VCaP (cell line): ENCODE measurements around the gene NEGR1.

ENCODE experiments used
- H3K27ac ChIP-seq: fragments of 450-650 bp; 2 replicates; pipeline ENCODE4 v1.5.1; 2017
- TF ChIP-seq, protein P1 (sequence below): fragments of 450-650 bp; conservative IDR thresholded peaks from 2 replicates; pipeline ENCODE4 v1.5.1; 2017; ENCODE audit warnings: mild to moderate bottlenecking, moderate library complexity

Gene NEGR1

GRCh38 chr1:71647513-71648300 is 634.6 kb downstream of the NEGR1 start:
- peak overlapping the region; percentile 18; the same call in 1 of the 2 replicates for H3K27ac ChIP-seq
- TF ChIP-seq, protein P1, sequence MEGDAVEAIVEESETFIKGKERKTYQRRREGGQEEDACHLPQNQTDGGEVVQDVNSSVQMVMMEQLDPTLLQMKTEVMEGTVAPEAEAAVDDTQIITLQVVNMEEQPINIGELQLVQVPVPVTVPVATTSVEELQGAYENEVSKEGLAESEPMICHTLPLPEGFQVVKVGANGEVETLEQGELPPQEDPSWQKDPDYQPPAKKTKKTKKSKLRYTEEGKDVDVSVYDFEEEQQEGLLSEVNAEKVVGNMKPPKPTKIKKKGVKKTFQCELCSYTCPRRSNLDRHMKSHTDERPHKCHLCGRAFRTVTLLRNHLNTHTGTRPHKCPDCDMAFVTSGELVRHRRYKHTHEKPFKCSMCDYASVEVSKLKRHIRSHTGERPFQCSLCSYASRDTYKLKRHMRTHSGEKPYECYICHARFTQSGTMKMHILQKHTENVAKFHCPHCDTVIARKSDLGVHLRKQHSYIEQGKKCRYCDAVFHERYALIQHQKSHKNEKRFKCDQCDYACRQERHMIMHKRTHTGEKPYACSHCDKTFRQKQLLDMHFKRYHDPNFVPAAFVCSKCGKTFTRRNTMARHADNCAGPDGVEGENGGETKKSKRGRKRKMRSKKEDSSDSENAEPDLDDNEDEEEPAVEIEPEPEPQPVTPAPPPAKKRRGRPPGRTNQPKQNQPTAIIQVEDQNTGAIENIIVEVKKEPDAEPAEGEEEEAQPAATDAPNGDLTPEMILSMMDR = no peak

DNA sequence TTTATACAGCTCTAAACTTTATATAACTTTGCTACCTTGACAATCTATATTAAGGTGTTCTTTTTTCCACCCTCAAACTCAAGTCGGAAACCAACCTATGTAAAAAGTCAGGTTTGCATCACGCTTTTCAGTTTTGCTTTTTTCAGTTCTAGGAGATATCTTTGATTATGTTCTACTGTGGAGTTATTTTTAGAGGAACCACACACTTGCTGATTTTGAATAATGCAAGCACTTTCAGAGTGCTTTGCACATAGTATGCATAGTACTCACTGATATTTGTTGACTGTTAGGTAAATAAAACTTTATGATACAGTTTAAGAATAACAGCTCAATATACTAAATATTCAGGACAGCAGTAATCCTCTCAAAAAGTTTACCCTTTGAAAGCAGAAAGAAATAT is 637.3 kb downstream of the NEGR1 start:
- TF ChIP-seq, protein P1 = no peak
- no peak overlapping the region for H3K27ac ChIP-seq

GRCh38 chr1:71641903-71642302 is 640.4 kb downstream of the NEGR1 start:
- peak overlapping the region; percentile 73 for H3K27ac ChIP-seq
- TF ChIP-seq, protein P1 = no peak

DNA sequence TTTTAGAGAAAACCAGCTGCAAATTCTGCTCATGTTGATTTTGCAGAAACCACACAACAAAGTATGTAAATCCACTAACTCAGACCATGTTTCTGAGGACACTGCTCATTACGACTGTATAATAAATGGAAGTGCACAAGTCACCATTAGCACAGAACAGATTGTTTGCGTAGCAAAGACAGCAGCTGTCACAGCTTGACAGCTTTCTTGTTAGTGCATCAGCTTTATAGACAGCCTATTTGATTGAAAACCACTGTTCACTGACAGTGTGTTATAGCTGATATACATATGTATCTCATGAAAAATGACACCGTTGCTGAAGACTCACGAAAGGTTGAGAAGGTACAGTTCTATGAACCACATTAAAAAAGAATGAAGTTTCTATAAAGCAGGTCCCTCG is 641.3 kb downstream of the NEGR1 start:
- H3K27ac ChIP-seq = peak overlapping the region; percentile 73; the same call in 1 of the 2 replicates
- TF ChIP-seq, protein P1 = no peak

DNA sequence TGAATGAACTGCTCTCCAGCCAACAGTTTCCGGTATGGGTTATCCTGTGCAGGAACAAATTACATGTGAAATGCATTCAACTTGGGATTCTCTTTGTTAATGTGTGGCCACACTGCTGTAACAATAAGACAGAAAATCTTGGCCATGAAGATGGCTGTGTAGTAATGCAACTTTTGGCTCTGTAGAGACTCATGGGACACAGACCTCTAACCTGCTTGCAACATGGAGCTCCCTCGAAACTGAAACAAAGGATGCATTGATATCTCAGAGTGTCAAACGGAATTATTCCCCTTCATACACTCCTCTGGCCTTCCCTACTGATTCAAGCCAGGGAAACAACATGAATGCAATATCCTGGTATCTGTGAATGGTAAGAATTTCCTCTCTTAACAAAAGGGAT is 642.2 kb downstream of the NEGR1 start:
- no peak overlapping the region for H3K27ac ChIP-seq
- TF ChIP-seq, protein P1 = no peak

DNA sequence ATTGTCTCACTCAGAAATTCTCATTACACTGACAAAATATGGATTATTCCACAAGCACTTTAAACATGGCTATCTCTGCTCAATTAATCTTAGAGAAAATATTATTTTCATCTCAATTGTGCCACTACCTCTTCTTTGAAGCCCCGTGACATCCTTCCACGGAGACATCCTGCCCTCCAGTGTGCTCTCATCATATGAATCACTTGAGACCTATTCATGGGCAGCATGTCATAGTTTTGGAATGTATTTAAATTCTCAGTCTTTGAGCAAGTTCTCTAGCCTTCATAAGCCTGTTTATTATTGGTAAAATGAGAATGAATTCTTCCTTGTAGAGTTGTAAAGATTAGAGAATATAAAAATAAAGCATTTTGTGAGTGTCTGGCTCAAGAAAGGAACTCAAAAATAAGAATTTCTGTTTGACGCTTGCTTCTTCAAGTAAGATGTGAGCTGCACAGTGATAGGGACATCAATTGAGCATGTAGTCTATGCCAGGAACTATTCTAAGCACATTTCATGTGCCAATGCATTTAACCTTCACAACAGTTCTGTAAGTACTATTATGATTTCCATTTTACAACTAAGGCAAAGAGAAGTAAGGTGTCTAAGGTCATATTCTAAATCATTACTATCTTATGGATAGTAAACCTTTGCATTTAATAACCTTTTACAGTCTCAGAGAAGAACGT is 644.1 kb downstream of the NEGR1 start:
- TF ChIP-seq, protein P1 = no peak
- H3K27ac ChIP-seq = no peak overlapping the region

GRCh38 chr1:71635568-71635967 is 646.8 kb downstream of the NEGR1 start:
- TF ChIP-seq, protein P1 = no peak
- no peak overlapping the region for H3K27ac ChIP-seq
